DOHH2 (cell line): ENCODE results near the gene GLIPR2.

Experiments used
- EZH2phosphoT487 ChIP-seq: fragments of 200-600 bp; sonication (generic); IDR thresholded peaks from 2 replicates; pipeline ENCODE4 v1.6.1; 2017; ENCODE audit warnings: borderline replicate concordance, mild to moderate bottlenecking, antibody characterized with exemption, low read length, moderate library complexity, mixed read lengths
- TF ChIP-seq, protein P1 (sequence below): fragments of 200-600 bp; sonication (generic); IDR thresholded peaks from one replicate; pipeline ENCODE4 v1.5.1; 2014; ENCODE audit warnings: antibody characterized with exemption, mild to moderate bottlenecking, low read depth, low read length; ENCODE audit not compliant: poor library complexity, severe bottlenecking

DNA sequence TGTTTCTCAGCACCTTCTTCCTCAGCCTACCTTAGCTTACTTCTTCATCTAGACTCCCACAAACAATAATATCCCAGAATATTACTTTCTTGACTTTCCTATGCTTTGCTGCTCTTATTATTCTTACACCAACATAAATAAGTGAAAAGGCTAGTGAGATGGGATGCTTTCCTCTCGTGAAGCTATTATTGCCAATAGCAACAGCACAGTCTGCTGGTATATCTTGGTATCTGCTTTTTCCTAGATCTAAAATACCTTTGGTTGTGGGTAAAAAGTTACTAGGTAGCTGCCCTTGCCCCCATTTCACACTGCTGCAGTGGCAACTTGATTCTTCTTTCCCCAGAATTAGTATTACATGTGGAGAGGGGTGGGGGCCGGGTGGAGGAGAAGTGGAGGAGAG is 26.1 kb upstream of the GLIPR2 start:
- TF ChIP-seq, protein P1, sequence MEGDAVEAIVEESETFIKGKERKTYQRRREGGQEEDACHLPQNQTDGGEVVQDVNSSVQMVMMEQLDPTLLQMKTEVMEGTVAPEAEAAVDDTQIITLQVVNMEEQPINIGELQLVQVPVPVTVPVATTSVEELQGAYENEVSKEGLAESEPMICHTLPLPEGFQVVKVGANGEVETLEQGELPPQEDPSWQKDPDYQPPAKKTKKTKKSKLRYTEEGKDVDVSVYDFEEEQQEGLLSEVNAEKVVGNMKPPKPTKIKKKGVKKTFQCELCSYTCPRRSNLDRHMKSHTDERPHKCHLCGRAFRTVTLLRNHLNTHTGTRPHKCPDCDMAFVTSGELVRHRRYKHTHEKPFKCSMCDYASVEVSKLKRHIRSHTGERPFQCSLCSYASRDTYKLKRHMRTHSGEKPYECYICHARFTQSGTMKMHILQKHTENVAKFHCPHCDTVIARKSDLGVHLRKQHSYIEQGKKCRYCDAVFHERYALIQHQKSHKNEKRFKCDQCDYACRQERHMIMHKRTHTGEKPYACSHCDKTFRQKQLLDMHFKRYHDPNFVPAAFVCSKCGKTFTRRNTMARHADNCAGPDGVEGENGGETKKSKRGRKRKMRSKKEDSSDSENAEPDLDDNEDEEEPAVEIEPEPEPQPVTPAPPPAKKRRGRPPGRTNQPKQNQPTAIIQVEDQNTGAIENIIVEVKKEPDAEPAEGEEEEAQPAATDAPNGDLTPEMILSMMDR = no peak
- no peak for TF ChIP-seq EZH2phosphoT487
